HepG2 (cell line): ENCODE measurements around the gene GPR162. TPM values are rescaled to one million over a fixed set of nuclear protein-coding genes. Genes with fewer than 3 reads are reported as not detected.
A peak's percentile ranks its signal among the peaks of the same experiment; 100 is the strongest.

Source experiments
- CAMTA2 ChIP-seq: sonication (generic); formaldehyde crosslinking; IDR thresholded peaks from 2 replicates; pipeline ENCODE4 v1.4.0; 2020; ENCODE audit warnings: mild to moderate bottlenecking, missing genetic modification reagents, borderline replicate concordance
- CREB1 ChIP-seq, 2 experiments: fragments of 450-650 bp in 1 of 2; IDR thresholded peaks; 2 replicates each; pipeline ENCODE4 v1.6.1; 2016 to 2017; ENCODE audit warnings: control low read depth in 1 of 2, mild to moderate bottlenecking in 1 of 2, missing compliant biosample characterization in 1 of 2, missing genetic modification characterization in 1 of 2
- DMTF1 ChIP-seq: sonication (generic); formaldehyde crosslinking; IDR thresholded peaks from 2 replicates; pipeline ENCODE4 v1.4.0; 2020; ENCODE audit warnings: mild to moderate bottlenecking, missing genetic modification reagents
- GMEB2 ChIP-seq: IDR thresholded peaks from 2 replicates; pipeline ENCODE4 v1.6.1; 2016; ENCODE audit warnings: missing biosample characterization, missing genetic modification reagents, low read depth
- KAT7 ChIP-seq: IDR thresholded peaks from 2 replicates; pipeline ENCODE4 v1.6.1; 2018; ENCODE audit warnings: borderline replicate concordance, missing compliant biosample characterization
- LCORL ChIP-seq, 2 experiments: fragments of 450-650 bp in 1 of 2; sonication (generic) in 1 of 2; formaldehyde crosslinking in 1 of 2; IDR thresholded peaks; 2 replicates each; pipeline versions ENCODE4 v1.5.0 to v1.6.1; 2017 to 2020; ENCODE audit warnings: antibody characterized with exemption in 1 of 2, missing genetic modification reagents in 1 of 2
- MTA3 ChIP-seq: sonication (generic); formaldehyde crosslinking; IDR thresholded peaks from 2 replicates; pipeline ENCODE4 v1.4.0; 2020; ENCODE audit warnings: missing genetic modification reagents
- NCOA1 ChIP-seq: sonication (generic); formaldehyde crosslinking; IDR thresholded peaks from 2 replicates; pipeline ENCODE4 v1.9.0; 2021; ENCODE audit warnings: missing genetic modification reagents
- NFE2L2 ChIP-seq: fragments of 150-350 bp; IDR thresholded peaks from 2 replicates; pipeline ENCODE4 v1.6.1; 2014; ENCODE audit warnings: low read length
- PAXIP1 ChIP-seq: sonication (generic); formaldehyde crosslinking; conservative IDR thresholded peaks from 2 replicates; pipeline ENCODE4 v1.4.0; 2020; ENCODE audit warnings: mild to moderate bottlenecking, missing genetic modification reagents, moderate library complexity
- POLR2AphosphoS2 ChIP-seq: IDR thresholded peaks from 2 replicates; pipeline ENCODE4 v1.6.1; 2011; ENCODE audit warnings: low read depth, low read length, improper control_type of control experiment
- POLR2G ChIP-seq: fragments of 200-400 bp; formaldehyde crosslinking; IDR thresholded peaks from 2 replicates; pipeline ENCODE4 v1.6.1; 2018; ENCODE audit warnings: mild to moderate bottlenecking, low read depth, low read length, moderate library complexity
- PRPF4 ChIP-seq: fragments of 200-400 bp; formaldehyde crosslinking; IDR thresholded peaks from 2 replicates; pipeline ENCODE4 v1.6.1; 2016; ENCODE audit warnings: low read length, low read depth; ENCODE audit not compliant: poor library complexity, severe bottlenecking
- SP4 ChIP-seq: sonication (generic); formaldehyde crosslinking; IDR thresholded peaks from 2 replicates; pipeline ENCODE4 v1.8.1; 2023; ENCODE audit warnings: mild to moderate bottlenecking, missing genetic modification reagents
- ZNF446 ChIP-seq: sonication (generic); formaldehyde crosslinking; IDR thresholded peaks from 2 replicates; pipeline ENCODE4 v1.5.0; 2020; ENCODE audit warnings: mild to moderate bottlenecking, missing genetic modification reagents
- ZNF468 ChIP-seq: sonication (generic); formaldehyde crosslinking; IDR thresholded peaks from 2 replicates; pipeline ENCODE4 v1.8.0; 2022; ENCODE audit warnings: mild to moderate bottlenecking, moderate library complexity, missing genetic modification reagents
- ZNF800 ChIP-seq: sonication (generic); formaldehyde crosslinking; IDR thresholded peaks from 2 replicates; pipeline ENCODE4 v1.4.0; 2020; ENCODE audit warnings: missing genetic modification reagents
- ZSCAN25 ChIP-seq: sonication (generic); formaldehyde crosslinking; IDR thresholded peaks from 2 replicates; pipeline ENCODE4 v1.8.0; 2022; ENCODE audit warnings: mild to moderate bottlenecking, missing genetic modification reagents
- polyA plus RNA-seq, 8 experiments: library from polyadenylated mRNA; depleted of rRNA in 3 of 8; stranded (reverse) in 7 of 8; unstranded in 1 of 8; fragments of >200 nt; fragmentation: Illumina TruSeq in 4 of 8; extraction: Trizol in 4 of 8; gene quantifications; 2 replicates each; pipeline versions ENCODE4 v1.2.1 to v1.2.3, GENCODE V29; 2011 to 2016; ENCODE audit warnings: low read depth in 4 of 8, missing spikeins in 1 of 8, mixed read lengths in 1 of 8; ENCODE audit not compliant: insufficient read depth in 1 of 8
- total RNA-seq, 5 experiments: library from RNA; depleted of rRNA; stranded (reverse); fragments of >200 nt; fragmentation: Illumina TruSeq; extraction: Trizol; gene quantifications; 2 replicates each; pipeline ENCODE4 v1.2.3, GENCODE V29; 2016; ENCODE audit warnings: low read depth in 1 of 5

GPR162 gene
- total and polyA plus RNA-seq, 2 of the 13 experiments (the other 11 are each of a cell fraction or from before 2014, with no cell fraction given): 0.08 TPM; not detected in 1

DNA sequence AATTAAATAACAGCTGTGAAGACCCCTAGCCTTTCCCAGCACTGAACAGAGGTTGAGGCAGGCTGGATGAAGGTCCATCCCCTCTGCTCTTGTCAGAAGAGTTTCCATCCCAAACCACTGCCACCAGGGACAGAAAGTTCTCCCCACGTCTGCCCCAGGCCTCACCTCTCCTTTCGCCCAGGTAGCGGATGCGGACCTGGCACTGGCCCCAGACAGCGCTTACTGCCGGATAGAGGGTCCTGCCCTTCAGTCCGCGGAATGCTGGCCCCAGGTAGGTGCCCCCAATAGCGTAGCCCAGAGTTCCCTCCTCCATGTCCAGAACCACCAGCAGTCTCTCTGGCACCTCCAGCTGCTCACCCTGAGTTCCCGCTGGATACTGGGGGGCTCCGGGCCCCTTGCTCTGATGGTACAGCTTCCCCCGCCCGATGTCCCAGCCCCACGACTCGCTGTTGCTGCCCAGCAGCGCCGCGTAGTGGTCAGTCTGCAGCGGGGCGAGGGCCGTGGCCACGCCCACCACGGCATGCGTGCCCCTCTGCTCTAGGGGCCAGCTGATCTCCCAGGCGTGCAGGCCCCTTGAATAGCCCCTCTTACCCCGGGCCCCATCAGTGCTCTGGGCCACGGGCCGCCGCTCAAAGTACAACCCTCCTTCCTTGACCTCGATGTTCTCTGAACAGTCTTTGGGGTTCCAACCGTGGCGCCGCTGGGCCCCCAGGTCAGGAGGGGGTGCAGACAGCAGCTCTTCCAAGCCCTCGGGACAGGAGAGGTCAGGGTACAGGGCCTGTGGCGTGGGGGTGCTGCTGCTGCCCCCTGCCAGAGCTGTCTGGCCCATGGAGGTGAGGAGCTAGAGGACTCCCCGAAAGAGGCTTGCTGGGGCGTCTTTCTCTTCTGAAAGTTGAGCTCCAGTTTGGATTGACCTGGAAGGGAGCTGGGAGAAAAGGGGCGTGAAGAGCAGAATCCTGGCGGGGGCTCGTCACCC, 50.7 kb downstream of the GPR162 start (continued):
- TF ChIP-seq CREB1 (IDR thresholded peaks at IDR 0.05): no peak
- TF ChIP-seq CREB1 (CRISPR knock-in tag; IDR thresholded peaks at IDR 0.05): no peak
- TF ChIP-seq ZNF468 (CRISPR knock-in tag): no peak
- TF ChIP-seq POLR2AphosphoS2: no peak; the same call in 1 of the 2 replicates
- TF ChIP-seq SP4 (CRISPR knock-in tag): peak; percentile 91; the same call in 1 of the 2 replicates
- TF ChIP-seq PAXIP1 (CRISPR knock-in tag): peak; percentile 63
- TF ChIP-seq LCORL (IDR thresholded peaks at IDR 0.05): no peak
- TF ChIP-seq LCORL (CRISPR knock-in tag; IDR thresholded peaks at IDR 0.05): peak; percentile 57
- no peak for TF ChIP-seq PRPF4
- no peak; the same call in 1 of the 2 replicates for TF ChIP-seq ZSCAN25 (CRISPR knock-in tag)
- TF ChIP-seq CAMTA2 (CRISPR knock-in tag): no peak
- TF ChIP-seq ZNF800 (CRISPR knock-in tag): 0 out of 2 replicates have a peak, but pooled peaks have one; percentile 45
- no peak for TF ChIP-seq MTA3 (CRISPR knock-in tag)
- no peak for TF ChIP-seq ZNF446
- TF ChIP-seq NCOA1 (CRISPR knock-in tag): no peak
- no peak for TF ChIP-seq KAT7
- no peak for TF ChIP-seq NFE2L2
- peak; percentile 65 for TF ChIP-seq GMEB2 (CRISPR knock-in tag)
- 0 out of 2 replicates have a peak, but pooled peaks have one; percentile 64 for TF ChIP-seq DMTF1 (CRISPR knock-in tag)
- TF ChIP-seq POLR2G: peak; percentile 61
